ENCODE data around the gene GAB1. TPM values are rescaled to one million over a fixed set of nuclear protein-coding genes. Genes with fewer than 3 reads are reported as not detected.

Gene GAB1
- total and polyA plus RNA-seq, 2 of the 13 experiments (the other 11 are each of a cell fraction or from before 2014, with no cell fraction given) = 8.7 to 14.7 TPM

DNA sequence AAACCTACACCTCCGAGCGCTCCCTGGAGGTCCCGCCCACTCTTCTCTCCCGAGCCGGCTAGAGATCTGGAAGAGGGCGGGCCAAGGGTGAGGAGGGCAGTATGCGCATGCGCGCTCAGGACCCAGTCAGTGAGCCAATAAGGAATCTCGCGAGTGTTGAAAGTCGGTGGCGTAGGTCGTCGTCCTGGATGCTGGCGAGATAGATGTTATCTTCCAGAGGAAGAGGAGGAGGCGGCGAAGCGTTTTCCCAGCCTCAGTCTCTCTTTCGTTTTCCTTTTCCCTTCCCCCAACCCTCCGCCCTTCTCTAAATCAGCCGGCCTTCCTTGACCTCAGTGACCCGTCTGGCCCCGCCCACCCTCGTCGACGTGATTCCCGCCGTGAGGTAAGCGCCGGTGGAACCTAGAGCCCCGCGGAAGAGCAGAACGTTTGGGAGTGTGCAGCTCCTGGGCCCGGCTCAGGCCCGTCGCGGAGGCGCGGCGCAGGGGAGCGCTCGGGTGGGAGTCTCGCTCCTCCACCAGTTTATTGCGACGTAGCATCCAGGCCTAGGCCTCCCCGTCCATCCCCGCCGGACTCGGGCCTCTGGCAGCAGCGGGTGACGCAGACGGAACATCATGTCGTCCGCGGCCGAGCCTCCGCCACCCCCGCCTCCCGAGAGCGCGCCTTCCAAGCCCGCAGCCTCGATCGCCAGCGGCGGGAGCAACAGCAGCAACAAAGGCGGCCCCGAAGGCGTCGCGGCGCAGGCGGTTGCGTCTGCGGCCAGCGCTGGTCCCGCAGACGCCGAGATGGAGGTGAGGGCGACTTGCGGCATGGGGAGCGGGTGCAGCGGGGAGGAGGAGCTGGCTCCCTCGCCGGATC, 176.9 kb downstream of the GAB1 start, which contains the start of gene SMARCA5 (continued):
- TF ChIP-seq CCAR2 (optimal IDR thresholded peaks at IDR 0.05; ENCODE audit: low read depth, low read length) (no peak), GTF2F1 (IDR thresholded peaks at IDR 0.05; ENCODE audit: low read length) (no peak), ZNF432 (CRISPR knock-in tag; IDR thresholded peaks at IDR 0.05; ENCODE audit: borderline replicate concordance) (no peak), POLR2A (IDR thresholded peaks at IDR 0.05; ENCODE audit: insufficient read depth in 1 of 2, low read depth in 2 of 2, low read length in 2 of 2) (peak; percentile 85 to 90), ONECUT2 (CRISPR knock-in tag; IDR thresholded peaks at IDR 0.05) (no peak), ZFY (CRISPR knock-in tag; IDR thresholded peaks at IDR 0.05) (peak; percentile 96), NFYB (CRISPR knock-in tag; IDR thresholded peaks at IDR 0.05) (peak; percentile 42; the same call in 1 of the 2 replicates), JUN (CRISPR knock-in tag; IDR thresholded peaks at IDR 0.05) (no peak), NCOA1 (CRISPR knock-in tag; IDR thresholded peaks at IDR 0.05) (no peak), MATR3 (CRISPR knock-in tag; IDR thresholded peaks at IDR 0.05) (no peak), KDM5A (IDR thresholded peaks at IDR 0.05; ENCODE audit: borderline replicate concordance, low read length) (peak; percentile 80), JDP2 (CRISPR knock-in tag; IDR thresholded peaks at IDR 0.05; ENCODE audit: borderline replicate concordance) (no peak), ZNF496 (CRISPR knock-in tag; IDR thresholded peaks at IDR 0.05; ENCODE audit: insufficient replicate concordance) (no peak), ZNF350 (CRISPR knock-in tag; IDR thresholded peaks at IDR 0.05; ENCODE audit: borderline replicate concordance, low read depth) (peak; percentile 82), ARHGAP35 (CRISPR knock-in tag; IDR thresholded peaks at IDR 0.05; ENCODE audit: borderline replicate concordance) (peak; percentile 45; the same call in 1 of the 2 replicates), ZNF720 (CRISPR knock-in tag; IDR thresholded peaks at IDR 0.05) (no peak)
- TF ChIP-seq, protein P1, sequence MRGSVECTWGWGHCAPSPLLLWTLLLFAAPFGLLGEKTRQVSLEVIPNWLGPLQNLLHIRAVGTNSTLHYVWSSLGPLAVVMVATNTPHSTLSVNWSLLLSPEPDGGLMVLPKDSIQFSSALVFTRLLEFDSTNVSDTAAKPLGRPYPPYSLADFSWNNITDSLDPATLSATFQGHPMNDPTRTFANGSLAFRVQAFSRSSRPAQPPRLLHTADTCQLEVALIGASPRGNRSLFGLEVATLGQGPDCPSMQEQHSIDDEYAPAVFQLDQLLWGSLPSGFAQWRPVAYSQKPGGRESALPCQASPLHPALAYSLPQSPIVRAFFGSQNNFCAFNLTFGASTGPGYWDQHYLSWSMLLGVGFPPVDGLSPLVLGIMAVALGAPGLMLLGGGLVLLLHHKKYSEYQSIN (CRISPR knock-in tag; IDR thresholded peaks at IDR 0.05; ENCODE audit: borderline replicate concordance) = no peak
- TF ChIP-seq, protein P2, sequence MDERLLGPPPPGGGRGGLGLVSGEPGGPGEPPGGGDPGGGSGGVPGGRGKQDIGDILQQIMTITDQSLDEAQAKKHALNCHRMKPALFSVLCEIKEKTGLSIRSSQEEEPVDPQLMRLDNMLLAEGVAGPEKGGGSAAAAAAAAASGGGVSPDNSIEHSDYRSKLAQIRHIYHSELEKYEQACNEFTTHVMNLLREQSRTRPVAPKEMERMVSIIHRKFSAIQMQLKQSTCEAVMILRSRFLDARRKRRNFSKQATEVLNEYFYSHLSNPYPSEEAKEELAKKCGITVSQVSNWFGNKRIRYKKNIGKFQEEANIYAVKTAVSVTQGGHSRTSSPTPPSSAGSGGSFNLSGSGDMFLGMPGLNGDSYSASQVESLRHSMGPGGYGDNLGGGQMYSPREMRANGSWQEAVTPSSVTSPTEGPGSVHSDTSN (CRISPR knock-in tag; IDR thresholded peaks at IDR 0.05) = no peak
- TF ChIP-seq, protein P3, sequence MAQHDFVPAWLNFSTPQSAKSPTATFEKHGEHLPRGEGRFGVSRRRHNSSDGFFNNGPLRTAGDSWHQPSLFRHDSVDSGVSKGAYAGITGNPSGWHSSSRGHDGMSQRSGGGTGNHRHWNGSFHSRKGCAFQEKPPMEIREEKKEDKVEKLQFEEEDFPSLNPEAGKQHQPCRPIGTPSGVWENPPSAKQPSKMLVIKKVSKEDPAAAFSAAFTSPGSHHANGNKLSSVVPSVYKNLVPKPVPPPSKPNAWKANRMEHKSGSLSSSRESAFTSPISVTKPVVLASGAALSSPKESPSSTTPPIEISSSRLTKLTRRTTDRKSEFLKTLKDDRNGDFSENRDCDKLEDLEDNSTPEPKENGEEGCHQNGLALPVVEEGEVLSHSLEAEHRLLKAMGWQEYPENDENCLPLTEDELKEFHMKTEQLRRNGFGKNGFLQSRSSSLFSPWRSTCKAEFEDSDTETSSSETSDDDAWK (CRISPR knock-in tag; IDR thresholded peaks at IDR 0.05) = no peak
- TF ChIP-seq, protein P4, sequence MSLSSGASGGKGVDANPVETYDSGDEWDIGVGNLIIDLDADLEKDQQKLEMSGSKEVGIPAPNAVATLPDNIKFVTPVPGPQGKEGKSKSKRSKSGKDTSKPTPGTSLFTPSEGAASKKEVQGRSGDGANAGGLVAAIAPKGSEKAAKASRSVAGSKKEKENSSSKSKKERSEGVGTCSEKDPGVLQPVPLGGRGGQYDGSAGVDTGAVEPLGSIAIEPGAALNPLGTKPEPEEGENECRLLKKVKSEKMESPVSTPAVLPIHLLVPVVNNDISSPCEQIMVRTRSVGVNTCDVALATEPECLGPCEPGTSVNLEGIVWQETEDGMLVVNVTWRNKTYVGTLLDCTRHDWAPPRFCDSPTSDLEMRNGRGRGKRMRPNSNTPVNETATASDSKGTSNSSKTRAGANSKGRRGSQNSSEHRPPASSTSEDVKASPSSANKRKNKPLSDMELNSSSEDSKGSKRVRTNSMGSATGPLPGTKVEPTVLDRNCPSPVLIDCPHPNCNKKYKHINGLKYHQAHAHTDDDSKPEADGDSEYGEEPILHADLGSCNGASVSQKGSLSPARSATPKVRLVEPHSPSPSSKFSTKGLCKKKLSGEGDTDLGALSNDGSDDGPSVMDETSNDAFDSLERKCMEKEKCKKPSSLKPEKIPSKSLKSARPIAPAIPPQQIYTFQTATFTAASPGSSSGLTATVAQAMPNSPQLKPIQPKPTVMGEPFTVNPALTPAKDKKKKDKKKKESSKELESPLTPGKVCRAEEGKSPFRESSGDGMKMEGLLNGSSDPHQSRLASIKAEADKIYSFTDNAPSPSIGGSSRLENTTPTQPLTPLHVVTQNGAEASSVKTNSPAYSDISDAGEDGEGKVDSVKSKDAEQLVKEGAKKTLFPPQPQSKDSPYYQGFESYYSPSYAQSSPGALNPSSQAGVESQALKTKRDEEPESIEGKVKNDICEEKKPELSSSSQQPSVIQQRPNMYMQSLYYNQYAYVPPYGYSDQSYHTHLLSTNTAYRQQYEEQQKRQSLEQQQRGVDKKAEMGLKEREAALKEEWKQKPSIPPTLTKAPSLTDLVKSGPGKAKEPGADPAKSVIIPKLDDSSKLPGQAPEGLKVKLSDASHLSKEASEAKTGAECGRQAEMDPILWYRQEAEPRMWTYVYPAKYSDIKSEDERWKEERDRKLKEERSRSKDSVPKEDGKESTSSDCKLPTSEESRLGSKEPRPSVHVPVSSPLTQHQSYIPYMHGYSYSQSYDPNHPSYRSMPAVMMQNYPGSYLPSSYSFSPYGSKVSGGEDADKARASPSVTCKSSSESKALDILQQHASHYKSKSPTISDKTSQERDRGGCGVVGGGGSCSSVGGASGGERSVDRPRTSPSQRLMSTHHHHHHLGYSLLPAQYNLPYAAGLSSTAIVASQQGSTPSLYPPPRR (CRISPR knock-in tag; IDR thresholded peaks at IDR 0.05; ENCODE audit: borderline replicate concordance) = no peak
